OCI-LY1 (cell line): ENCODE data around the gene HERPUD1.

Experiments used
- CTCF ChIP-seq: fragments of 200-600 bp; sonication (generic), shearing (Covaris generic); IDR thresholded peaks from 2 replicates; pipeline ENCODE4 v1.5.1; 2017; ENCODE audit warnings: mild to moderate bottlenecking, antibody characterized with exemption, low read length, moderate library complexity, mixed read lengths
- EZH2 ChIP-seq: fragments of 200-600 bp; sonication (generic), shearing (Covaris generic); IDR thresholded peaks from 2 replicates; pipeline ENCODE4 v1.8.0; 2017; ENCODE audit warnings: borderline replicate concordance, mixed run types, mild to moderate bottlenecking, antibody characterized with exemption, low read length, moderate library complexity, mixed read lengths

DNA sequence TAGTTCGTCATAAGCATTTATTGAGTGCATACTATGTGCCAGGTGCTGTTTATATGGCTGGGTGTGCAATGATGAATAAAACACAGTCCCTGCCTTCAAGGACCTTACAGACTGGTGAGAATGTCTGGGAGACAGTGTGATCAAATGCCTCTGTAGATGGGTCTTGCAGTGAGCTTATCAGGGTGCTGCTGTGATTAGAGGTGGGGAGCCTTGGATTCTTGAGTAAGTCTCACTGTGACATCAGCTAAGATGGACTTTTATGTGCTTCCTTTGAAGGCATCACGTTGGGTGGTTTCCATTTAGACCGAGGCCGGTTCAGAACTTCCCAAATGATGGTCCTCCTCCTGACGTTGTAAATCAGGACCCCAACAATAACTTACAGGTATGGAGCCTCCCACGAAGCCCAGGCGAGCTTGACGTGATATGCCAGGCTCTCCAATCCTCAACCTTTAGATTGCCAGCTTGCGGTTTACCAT is 10.0 kb downstream of the HERPUD1 start:
- TF ChIP-seq CTCF: no peak
- no peak for TF ChIP-seq EZH2
